ENCODE results near the gene TLR4.

Gene TLR4

GRCh38 chr9:117744369-117744768 lies 40.2 kb downstream of the TLR4 start:
- Histone ChIP-seq H3K4me3 (no peak overlapping the region), H3K9ac (ENCODE audit: insufficient read length) (no peak overlapping the region), H3K9me3 (ENCODE audit: low read depth, low read length) (no peaks in the 10 kb centered on the region), H3K36me3 (ENCODE audit: insufficient read depth, low read length) (no peaks in the 10 kb centered on the region), H3K27ac (no peak overlapping the region)
- TF ChIP-seq EZH2 (IDR thresholded peaks at IDR 0.05) (no peak), POLR2AphosphoS5 (IDR thresholded peaks at IDR 0.05; ENCODE audit: borderline replicate concordance, low read depth, low read length) (no peak), FOXP2 (optimal IDR thresholded peaks at IDR 0.05; ENCODE audit: control extremely low read depth, extremely low read length, insufficient read depth) (no peak)
- DNase-seq (ENCODE audit: low read depth, low spot score), result no peak

- Histone ChIP-seq H3K9ac (ENCODE audit: insufficient read length) (no peak overlapping the region), H3K4me3 (no peak overlapping the region), H3K27ac (no peak overlapping the region), H3K36me3 (ENCODE audit: insufficient read depth, low read length) (no peaks in the 10 kb centered on the region), H3K9me3 (ENCODE audit: low read depth, low read length) (no peaks in the 10 kb centered on the region)
- no peak for TF ChIP-seq FOXP2 (optimal IDR thresholded peaks at IDR 0.05; ENCODE audit: control extremely low read depth, extremely low read length, insufficient read depth)
- TF ChIP-seq POLR2AphosphoS5 (IDR thresholded peaks at IDR 0.05; ENCODE audit: borderline replicate concordance, low read depth, low read length), result no peak
- TF ChIP-seq EZH2 (IDR thresholded peaks at IDR 0.05), result peak; percentile 87
- DNase-seq (ENCODE audit: low read depth, low spot score), result no peak
Observed at GRCh38 chr9:117744856-117745389, 40.7 kb downstream of the TLR4 start.

- no peak overlapping the region for H3K4me3 ChIP-seq
- no peak overlapping the region for H3K27ac ChIP-seq
- TF ChIP-seq POLR2AphosphoS5 (IDR thresholded peaks at IDR 0.05; ENCODE audit: borderline replicate concordance, low read depth, low read length), result no peak
- peak; percentile 13 for TF ChIP-seq EZH2 (IDR thresholded peaks at IDR 0.05)
- TF ChIP-seq FOXP2 (optimal IDR thresholded peaks at IDR 0.05; ENCODE audit: control extremely low read depth, extremely low read length, insufficient read depth), result no peak
- no peaks in the 10 kb centered on the region for H3K9me3 ChIP-seq (ENCODE audit: low read depth, low read length)
- DNase-seq (ENCODE audit: low read depth, low spot score), result no peak
- H3K36me3 ChIP-seq (ENCODE audit: insufficient read depth, low read length), result no peaks in the 10 kb centered on the region
- no peak overlapping the region for H3K9ac ChIP-seq (ENCODE audit: insufficient read length)
Observed at GRCh38 chr9:117745598-117745997, 41.4 kb downstream of the TLR4 start.

GRCh38 chr9:117746263-117746662 lies 42.1 kb downstream of the TLR4 start:
- H3K9ac ChIP-seq (ENCODE audit: insufficient read length), result no peak overlapping the region
- no peaks in the 10 kb centered on the region for H3K36me3 ChIP-seq (ENCODE audit: insufficient read depth, low read length)
- no peak for DNase-seq (ENCODE audit: low read depth, low spot score)
- no peaks in the 10 kb centered on the region for H3K9me3 ChIP-seq (ENCODE audit: low read depth, low read length)
- no peak overlapping the region for H3K4me3 ChIP-seq
- TF ChIP-seq FOXP2 (optimal IDR thresholded peaks at IDR 0.05; ENCODE audit: control extremely low read depth, extremely low read length, insufficient read depth) (no peak), POLR2AphosphoS5 (IDR thresholded peaks at IDR 0.05; ENCODE audit: borderline replicate concordance, low read depth, low read length) (no peak), EZH2 (IDR thresholded peaks at IDR 0.05) (no peak)
- H3K27ac ChIP-seq, result no peak overlapping the region

GRCh38 chr9:117747386-117747970 lies 43.3 kb downstream of the TLR4 start:
- Histone ChIP-seq H3K9me3 (ENCODE audit: low read depth, low read length) (no peaks in the 10 kb centered on the region), H3K4me3 (no peak overlapping the region), H3K9ac (ENCODE audit: insufficient read length) (no peak overlapping the region), H3K36me3 (ENCODE audit: insufficient read depth, low read length) (no peaks in the 10 kb centered on the region), H3K27ac (no peak overlapping the region)
- no peak for DNase-seq (ENCODE audit: low read depth, low spot score)
- TF ChIP-seq POLR2AphosphoS5 (IDR thresholded peaks at IDR 0.05; ENCODE audit: borderline replicate concordance, low read depth, low read length) (no peak), EZH2 (IDR thresholded peaks at IDR 0.05) (no peak), FOXP2 (optimal IDR thresholded peaks at IDR 0.05; ENCODE audit: control extremely low read depth, extremely low read length, insufficient read depth) (no peak)

- no peak overlapping the region for H3K4me3 ChIP-seq
- H3K9me3 ChIP-seq (ENCODE audit: low read depth, low read length), result no peaks in the 10 kb centered on the region
- TF ChIP-seq POLR2AphosphoS5 (IDR thresholded peaks at IDR 0.05; ENCODE audit: borderline replicate concordance, low read depth, low read length) (no peak), EZH2 (IDR thresholded peaks at IDR 0.05) (no peak), FOXP2 (optimal IDR thresholded peaks at IDR 0.05; ENCODE audit: control extremely low read depth, extremely low read length, insufficient read depth) (no peak)
- H3K36me3 ChIP-seq (ENCODE audit: insufficient read depth, low read length), result no peaks in the 10 kb centered on the region
- no peak overlapping the region for H3K27ac ChIP-seq
- DNase-seq (ENCODE audit: low read depth, low spot score), result no peak
- no peak overlapping the region for H3K9ac ChIP-seq (ENCODE audit: insufficient read length)
Observed at GRCh38 chr9:117750401-117750800, 46.2 kb downstream of the TLR4 start.

- H3K4me3 ChIP-seq, result no peak overlapping the region
- H3K36me3 ChIP-seq (ENCODE audit: insufficient read depth, low read length), result no peaks in the 10 kb centered on the region
- TF ChIP-seq EZH2 (IDR thresholded peaks at IDR 0.05), result no peak
- TF ChIP-seq POLR2AphosphoS5 (IDR thresholded peaks at IDR 0.05; ENCODE audit: borderline replicate concordance, low read depth, low read length), result no peak
- no peak for TF ChIP-seq FOXP2 (optimal IDR thresholded peaks at IDR 0.05; ENCODE audit: control extremely low read depth, extremely low read length, insufficient read depth)
- no peaks in the 10 kb centered on the region for H3K9me3 ChIP-seq (ENCODE audit: low read depth, low read length)
- no peak overlapping the region for H3K9ac ChIP-seq (ENCODE audit: insufficient read length)
- no peak overlapping the region for H3K27ac ChIP-seq
- no peak for DNase-seq (ENCODE audit: low read depth, low spot score)
Observed at GRCh38 chr9:117752894-117753293, 48.7 kb downstream of the TLR4 start.

GRCh38 chr9:117757561-117758190 lies 53.5 kb downstream of the TLR4 start:
- Histone ChIP-seq H3K9me3 (ENCODE audit: low read depth, low read length) (no peaks in the 10 kb centered on the region), H3K4me3 (no peak overlapping the region), H3K9ac (ENCODE audit: insufficient read length) (no peak overlapping the region), H3K36me3 (ENCODE audit: insufficient read depth, low read length) (no peaks in the 10 kb centered on the region), H3K27ac (no peak overlapping the region)
- no peak for DNase-seq (ENCODE audit: low read depth, low spot score)
- no peak for TF ChIP-seq EZH2 (IDR thresholded peaks at IDR 0.05)
- TF ChIP-seq POLR2AphosphoS5 (IDR thresholded peaks at IDR 0.05; ENCODE audit: borderline replicate concordance, low read depth, low read length), result no peak
- no peak for TF ChIP-seq FOXP2 (optimal IDR thresholded peaks at IDR 0.05; ENCODE audit: control extremely low read depth, extremely low read length, insufficient read depth)

Data from SK-N-MC (cell line).